ENCODE measurements around the gene RAB3D. TPM values are rescaled to one million over a fixed set of nuclear protein-coding genes. Genes with fewer than 3 reads are reported as not detected.
A peak's percentile ranks its signal among the peaks of the same experiment; 100 is the strongest.

RAB3D gene
- total RNA-seq, 1 experiment from 2014 or later = 0.74 TPM

DNA sequence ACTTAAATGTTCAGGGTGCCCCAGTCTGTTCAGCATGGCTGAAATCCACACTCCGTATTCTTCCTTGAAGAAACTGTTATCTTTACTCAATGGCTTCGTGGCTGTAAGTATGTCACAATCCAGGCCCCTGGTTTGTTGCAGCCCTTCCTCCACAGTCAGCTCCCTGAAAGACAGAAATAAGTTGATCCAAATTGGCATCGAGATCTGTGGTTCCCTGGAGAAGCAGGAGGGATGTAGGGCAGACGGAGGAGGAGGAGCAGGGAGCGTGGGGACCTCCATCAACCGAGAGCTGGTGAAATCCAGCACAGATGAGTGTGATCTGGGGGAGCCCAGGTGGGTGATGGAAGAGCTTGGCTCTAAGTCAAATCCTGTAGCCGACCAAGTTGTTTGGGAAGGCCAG, 43.2 kb downstream of the RAB3D start:
- no peak for DNase-seq (ENCODE audit: low read depth)

DNA sequence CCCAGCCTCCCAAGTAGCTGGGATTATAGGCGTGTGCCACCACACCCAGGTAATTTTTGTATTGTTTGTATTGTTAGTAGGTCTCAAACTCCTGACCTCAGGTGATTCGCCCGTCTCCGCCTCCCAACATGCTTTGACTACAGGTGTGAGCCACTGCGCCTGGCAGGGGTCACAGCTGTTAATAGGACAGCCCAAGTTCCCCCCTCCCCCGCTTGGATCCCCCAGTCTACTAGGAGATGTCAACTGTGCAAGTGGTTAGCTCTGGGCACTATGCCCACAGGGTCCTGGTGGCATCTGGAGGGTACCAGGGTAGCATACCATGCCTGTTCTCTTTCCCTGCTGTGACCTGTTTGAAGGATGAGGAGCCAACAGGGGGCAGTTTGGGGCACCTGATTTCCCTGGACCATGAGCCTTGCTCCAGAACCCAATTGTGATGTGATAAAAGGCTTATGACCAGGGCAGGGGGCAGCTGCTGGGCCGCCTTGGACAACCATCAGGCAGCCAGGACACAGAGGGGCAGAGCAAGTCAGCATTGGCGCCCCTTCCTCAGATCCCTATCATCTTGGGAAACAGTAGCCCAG, 43.7 kb downstream of the RAB3D start, which contains the start of gene TSPAN16:
Gene TSPAN16, plus strand, starts transcription at position 496 of the 581 bp plus-strand sequence. CDS start 138 bp downstream, outside the sequence.
- no peak for DNase-seq (ENCODE audit: low read depth)

DNA sequence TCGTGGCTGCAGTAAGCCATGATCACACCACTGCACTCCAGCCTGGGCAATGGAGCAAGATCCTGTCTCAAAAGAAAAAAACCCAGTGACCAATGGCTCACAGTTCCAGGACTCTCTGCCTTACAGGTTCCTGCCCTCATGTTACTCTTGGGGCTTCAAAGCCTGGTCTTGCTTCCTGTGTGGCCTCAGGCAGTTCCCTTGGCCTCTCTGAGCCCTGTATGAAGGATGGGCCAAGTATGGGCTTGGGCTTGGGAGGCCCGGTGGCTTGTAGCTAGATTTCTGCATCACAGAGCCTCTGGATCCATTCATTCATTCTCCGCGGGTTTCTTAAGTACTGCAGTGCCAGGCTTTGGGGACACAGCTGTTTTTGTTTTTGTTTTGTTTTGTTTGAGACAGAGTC, 44.3 kb downstream of the RAB3D start:
- DNase-seq (ENCODE audit: low read depth) = no peak

DNA sequence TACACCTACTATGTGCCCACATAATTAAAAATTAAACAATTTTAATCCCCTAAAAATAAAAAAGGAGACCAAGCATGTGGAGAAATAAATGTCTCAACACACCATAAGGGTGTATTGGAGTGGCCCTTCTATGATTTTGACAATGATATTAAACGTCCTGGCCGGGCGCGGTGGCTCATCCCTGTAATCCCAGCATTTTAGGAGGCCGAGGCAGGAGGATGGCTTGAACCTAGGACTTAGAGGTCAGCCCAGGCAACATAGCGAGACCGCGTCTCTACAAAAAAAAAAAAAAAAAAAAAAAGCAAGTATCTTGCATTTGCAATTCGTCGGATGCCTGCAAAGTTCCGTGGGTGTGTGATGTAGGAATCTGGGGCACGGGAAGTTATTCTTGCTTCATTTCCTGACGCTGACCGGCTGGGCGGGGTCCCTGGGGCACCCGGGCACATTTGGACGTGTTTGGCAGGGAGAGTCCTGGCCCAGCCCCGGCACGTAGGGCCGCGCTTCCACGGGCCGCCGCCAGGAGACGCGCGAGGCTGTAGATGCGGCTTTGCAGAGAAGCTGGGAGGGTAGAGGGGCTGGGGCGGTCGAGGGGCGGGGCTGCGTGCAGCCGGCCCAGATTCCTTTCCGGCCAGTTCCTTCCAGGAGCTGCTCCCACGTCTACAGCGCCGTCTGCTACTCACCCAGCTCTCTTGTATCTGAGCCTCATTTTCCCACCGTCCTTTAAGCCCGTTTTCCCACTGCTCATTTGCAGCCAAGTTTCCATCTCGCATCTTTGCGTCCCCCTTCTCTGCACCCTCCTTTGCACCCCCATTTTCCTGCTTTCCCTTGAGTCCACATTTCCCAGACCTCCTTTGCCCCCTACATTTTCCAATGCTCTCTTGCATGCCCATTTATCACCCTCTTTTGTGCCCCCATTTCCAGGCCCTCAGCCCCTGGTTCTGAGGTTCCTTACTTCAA, 45.7 kb downstream of the RAB3D start:
- DNase-seq (ENCODE audit: low read depth) = peak; percentile 92

DNA sequence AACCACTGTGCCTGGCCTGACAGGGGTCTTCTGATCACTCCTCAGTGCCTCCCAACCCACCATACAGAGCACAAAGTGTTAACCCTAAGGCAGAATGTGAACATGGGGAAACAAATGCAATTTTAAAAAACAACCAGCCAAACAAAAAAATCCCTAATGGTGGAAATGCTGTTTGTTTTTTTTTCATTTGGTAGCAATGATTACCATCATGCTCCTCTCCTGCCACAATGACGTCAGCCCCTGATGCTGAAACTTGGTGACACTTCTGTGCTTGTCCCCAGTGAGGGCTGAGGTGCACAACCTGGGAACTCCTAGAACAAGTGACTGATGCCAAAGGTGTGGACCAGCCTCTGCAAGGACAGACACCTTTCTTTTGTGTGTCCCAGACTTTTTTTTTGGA, 47.5 kb downstream of the RAB3D start:
- DNase-seq (ENCODE audit: low read depth) = no peak

DNA sequence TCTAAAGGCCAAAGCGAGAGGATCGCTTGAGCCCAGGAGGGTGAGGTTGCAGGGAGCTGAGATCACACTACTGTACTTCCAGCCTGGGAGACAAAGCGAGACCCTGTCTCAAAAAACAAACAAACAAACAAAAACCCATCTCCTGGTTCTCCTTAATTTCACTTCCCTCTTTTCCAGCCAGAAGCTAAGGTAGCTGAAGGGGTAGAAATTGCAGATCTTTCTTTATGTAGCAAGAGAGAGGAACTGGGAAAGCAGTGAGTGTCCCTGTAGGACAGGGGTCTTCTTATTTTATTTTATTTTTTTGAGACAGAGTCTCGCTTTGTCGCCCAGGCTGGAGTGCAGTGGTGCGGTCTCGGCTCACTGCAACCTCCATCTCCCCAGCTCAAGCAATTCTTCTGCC, 48.0 kb downstream of the RAB3D start:
- no peak for DNase-seq (ENCODE audit: low read depth)

DNA sequence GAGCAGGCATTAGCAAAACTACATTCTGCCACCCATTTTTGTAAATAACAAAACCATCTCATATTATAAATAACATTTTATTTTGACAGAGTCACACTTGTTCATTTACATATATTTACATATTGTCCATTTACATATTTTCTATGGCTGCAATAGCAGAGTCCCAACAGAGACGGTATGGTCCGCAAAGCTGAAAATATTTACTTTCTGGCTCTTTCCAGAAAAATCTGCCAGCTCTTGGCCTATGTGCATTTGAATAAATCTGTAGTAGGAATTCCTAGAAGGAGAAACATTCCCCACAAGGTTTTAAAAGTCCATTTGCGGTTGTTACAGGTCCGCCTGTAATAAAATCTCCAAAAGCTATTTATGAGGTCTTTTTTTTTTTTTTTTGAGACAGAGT, 49.2 kb downstream of the RAB3D start:
- no peak for DNase-seq (ENCODE audit: low read depth)

DNA sequence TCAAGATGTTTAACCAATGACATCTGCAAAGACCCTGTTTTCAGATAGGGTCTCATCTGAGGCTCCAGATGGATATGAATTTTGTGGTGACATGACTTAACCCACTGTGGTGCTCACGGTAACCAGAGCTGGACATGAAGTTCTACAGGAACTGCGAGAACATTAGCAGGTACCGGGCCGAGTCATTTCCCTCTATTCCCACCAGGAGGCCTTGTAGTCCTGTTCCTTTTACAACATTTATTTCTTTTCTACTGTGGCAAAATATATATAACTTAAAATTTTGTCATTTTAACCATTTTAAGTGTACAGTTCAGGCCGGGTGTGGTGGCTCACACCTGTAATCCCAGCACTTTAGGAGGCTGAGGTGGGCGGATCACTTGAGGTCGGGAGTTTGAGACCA, 51.1 kb downstream of the RAB3D start:
- DNase-seq (ENCODE audit: low read depth) = peak; percentile 29

DNA sequence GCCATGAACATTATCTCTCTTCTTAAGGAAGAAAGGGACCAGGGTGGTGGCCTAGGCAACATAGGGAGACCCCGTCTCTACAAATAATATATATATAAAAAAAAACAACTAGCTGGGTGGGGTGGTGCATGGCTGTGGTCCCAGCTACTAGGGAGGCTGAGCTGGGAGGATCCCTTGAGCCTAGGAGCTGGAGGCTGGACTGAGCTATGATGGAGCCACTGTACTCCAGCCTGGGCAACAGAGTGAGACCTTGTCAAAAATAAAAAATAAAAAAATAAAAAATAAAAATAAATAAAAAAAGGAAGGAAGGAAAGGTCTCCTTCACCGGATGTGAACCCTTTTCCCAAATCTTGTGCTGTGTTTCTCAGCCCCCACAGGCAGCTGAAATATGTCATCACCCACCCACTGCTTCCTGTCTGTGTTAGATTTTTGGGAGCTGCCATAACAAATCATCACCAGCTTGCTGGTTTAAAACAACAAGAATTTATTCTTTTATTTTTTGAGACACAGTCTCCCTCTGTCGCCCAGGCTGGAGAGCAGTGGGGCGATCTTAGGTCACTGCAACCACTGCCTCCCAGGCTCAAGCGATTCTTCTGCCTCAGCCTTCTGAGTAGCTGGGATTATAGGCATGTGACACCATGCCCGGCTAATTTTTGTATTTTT, 53.0 kb downstream of the RAB3D start:
- DNase-seq (ENCODE audit: low read depth) = no peak

DNA sequence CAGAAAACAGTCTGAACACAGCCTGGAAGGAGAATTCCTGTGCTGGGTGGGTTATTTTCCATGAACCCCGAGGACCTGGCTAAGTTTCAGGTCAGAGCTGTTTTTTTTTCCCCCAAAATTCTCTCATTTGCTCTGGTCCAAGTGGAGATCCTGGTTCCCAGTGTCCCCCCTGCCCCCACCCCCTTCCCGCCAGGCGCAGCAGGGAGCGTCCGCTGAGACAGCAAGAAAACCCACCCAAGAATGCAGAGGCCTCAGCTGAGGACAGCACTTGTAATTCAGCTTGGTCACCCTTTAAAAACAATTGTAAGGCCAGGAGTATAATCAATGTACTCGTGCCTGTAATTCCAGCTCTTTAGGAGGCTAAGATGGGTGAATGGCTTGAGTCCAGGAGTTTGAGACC, 54.9 kb downstream of the RAB3D start:
- no peak for DNase-seq (ENCODE audit: low read depth)

DNA sequence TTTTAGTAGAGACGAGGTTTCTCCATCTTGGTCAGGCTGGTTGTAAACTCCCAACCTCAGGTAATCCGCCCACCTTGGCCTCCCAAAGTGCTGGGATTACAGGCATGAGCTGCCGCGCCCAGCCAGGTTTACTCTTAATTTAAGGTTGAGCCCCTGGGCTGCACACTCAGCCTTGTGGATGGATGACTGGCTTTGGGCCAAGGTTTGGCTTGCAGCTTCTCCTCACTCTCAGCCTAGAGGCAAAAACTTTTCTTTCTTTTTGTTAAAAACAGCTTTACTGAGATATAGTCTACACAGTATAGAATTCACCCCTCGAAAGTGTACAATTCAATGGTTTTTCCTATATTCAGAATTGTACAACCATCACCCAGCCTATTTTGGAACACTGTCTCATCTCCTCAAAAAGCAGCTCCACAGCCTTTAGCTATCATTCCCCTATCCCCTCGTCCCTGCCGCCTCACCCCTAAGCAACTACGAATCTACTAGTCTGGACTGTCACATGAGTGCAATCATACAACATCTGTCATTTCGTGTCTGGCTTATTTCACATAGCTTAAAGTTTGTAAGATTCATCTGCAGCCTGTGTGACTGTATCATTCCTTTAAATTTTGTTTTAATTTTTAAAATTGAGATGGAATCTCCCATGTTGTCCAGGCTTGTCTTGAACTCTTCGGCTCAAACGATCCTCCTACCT, 58.0 kb downstream of the RAB3D start:
- DNase-seq (ENCODE audit: low read depth) = peak; percentile 36

DNA sequence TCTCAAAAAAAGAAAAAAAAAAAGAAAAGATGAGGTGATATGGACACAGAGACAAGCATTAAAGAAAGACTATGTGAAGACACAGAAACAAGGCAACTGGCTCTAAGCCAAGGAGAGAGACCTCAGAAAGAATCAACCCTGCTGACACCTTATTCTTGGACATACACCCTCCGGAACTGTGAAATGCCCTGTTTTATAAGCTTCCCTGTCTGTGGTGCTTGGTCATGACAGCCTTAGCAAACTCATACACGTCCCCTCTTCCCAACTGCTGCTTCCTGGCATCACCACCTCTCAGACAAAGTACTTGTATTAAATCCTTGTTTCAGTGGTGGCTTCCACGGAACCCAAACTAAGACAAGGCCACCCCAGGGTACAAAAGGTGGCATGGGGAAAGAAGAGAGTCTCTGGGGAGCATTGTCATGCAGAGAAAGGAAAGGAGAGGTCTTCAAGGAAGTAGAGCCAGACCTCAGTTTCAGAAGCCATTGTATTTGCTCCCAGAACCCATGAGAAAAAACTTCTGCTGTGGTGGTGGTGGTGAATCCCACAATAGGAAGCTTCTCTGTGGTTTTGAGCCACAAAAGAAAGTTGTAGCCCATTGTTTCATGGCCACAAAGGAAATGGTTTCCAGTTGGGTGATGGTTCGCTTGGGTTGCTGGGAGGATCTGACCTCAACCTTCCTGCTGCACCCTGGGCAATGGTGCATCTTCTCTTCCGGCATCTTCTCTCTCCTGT, 59.8 kb downstream of the RAB3D start:
- peak; percentile 41 for DNase-seq (ENCODE audit: low read depth)

DNA sequence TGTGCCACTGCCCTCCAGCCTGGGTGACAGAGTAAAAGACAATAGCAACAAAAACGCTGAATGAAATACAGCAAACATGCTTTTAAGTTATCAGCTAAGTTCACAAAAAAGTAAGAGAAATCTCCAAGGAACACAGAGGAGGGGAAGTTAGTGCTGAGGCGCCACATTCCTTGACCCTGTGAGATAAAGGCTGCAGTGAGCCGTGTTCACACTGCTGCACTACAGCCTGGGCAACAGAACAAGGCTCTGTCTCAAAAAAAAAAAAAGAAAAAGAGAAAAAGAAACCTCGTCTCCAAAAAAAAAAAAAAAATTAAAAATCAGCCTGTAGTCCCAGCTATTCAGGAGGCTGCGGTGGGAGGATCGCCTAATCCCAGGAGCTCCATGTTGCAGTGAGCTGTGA, 60.8 kb downstream of the RAB3D start:
- no peak for DNase-seq (ENCODE audit: low read depth)

DNA sequence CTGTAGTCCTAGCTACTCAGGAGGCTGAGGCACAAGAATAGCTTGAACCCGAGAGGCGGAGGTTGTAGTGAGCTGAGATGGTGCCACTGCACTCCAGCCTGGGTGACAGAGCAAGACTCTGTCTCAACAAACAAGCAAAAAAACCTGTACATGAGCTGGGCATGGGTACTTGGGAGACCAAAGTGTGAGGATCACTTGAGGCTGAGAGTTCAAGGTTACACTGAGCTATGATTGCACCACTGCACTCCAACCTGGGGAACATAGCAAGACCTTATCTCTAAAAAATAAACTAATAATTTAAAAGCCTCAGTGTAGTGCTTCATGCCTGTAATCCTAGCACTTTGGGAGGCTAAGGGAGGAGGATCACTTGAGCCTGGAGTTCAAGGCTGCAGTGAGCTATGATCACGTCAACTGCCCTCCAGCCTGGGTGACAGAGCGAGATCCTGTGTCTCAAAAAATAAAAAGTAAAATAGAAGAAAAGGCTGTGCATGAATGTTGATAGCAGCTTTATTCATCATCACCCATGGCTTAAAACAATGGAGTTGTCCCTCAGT, 64.8 kb downstream of the RAB3D start:
- DNase-seq (ENCODE audit: low read depth) = no peak

DNA sequence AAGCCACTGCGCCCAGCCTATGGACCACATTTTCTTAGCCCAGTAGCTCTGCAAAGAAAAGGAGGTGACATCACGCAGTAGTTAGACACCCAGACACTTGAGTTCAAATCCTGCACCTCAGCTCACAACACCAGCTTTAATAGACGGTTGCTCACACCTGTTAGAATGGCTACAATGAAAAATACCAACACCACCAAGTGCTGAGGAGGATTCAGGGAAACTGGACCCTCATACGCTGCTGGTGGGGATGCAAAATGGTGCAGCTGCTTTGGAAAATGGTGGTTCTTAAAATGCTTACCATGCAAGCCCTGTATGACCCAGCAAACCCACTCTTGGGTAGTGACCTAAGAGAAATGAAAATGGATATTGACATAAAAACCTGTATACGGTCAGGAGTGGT, 65.5 kb downstream of the RAB3D start:
- DNase-seq (ENCODE audit: low read depth) = no peak

DNA sequence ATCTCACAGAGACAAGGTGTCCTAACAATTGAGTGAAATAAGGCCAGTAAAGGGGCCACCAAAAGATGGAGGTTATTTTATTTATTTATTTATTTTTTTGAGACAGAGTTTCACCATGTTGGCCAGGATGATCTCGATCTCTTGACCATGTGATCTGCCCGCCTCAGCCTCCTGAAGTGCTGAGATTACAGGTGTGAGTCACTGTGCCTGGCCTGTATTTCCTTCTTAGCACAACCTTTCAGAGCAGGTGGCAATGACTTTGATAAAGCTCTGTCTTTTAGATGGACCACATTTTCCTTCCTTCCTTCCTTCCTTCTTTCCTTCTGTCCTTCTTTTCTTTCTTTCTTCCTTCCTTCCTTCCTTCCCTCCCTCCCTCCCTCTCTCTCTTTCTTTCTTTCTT, 66.2 kb downstream of the RAB3D start:
- no peak for DNase-seq (ENCODE audit: low read depth)

Other genes starting within 250 kb of the RAB3D start
- gene SPC24, start 183.9 kb downstream of the RAB3D start, total RNA-seq (2014; rRNA removed; shearing (Covaris generic)) = 55.4 and 64.4 TPM in 2 replicates
- 131 and 183 TPM in 2 replicates for gene KANK2, start 142.1 kb downstream of the RAB3D start, total RNA-seq (2014; rRNA removed; shearing (Covaris generic))
- gene ANGPTL8, start 100.0 kb downstream of the RAB3D start, total RNA-seq (2014; rRNA removed; shearing (Covaris generic)) = not detected in 2 replicates
- gene DOCK6, start 77.1 kb downstream of the RAB3D start, total RNA-seq (2014; rRNA removed; shearing (Covaris generic)) = 1.8 and 13.0 TPM in 2 replicates
- gene TSPAN16, start 43.5 kb downstream of the RAB3D start, total RNA-seq (2014; rRNA removed; shearing (Covaris generic)) = not detected in 2 replicates
- 206 and 246 TPM in 2 replicates for gene TMEM205, start 6.6 kb upstream of the RAB3D start, total RNA-seq (2014; rRNA removed; shearing (Covaris generic))
- 4.7 and 7.9 TPM in 2 replicates for gene CCDC159, start 6.9 kb upstream of the RAB3D start, total RNA-seq (2014; rRNA removed; shearing (Covaris generic))
- 27.9 and 31.6 TPM in 2 replicates for gene PLPPR2, start 15.8 kb upstream of the RAB3D start, total RNA-seq (2014; rRNA removed; shearing (Covaris generic))
- gene SWSAP1, start 35.0 kb upstream of the RAB3D start, total RNA-seq (2014; rRNA removed; shearing (Covaris generic)) = 2.4 and 2.7 TPM in 2 replicates
- gene EPOR, start 44.7 kb upstream of the RAB3D start, total RNA-seq (2014; rRNA removed; shearing (Covaris generic)) = 10.5 and 10.7 TPM in 2 replicates
- gene RGL3, start 79.7 kb upstream of the RAB3D start, total RNA-seq (2014; rRNA removed; shearing (Covaris generic)) = 2.5 and 3.7 TPM in 2 replicates
- 0.32 and 0.54 TPM in 2 replicates for gene ODAD3, start 95.5 kb upstream of the RAB3D start, total RNA-seq (2014; rRNA removed; shearing (Covaris generic))
- gene PRKCSH, start 96.0 kb upstream of the RAB3D start, total RNA-seq (2014; rRNA removed; shearing (Covaris generic)) = 65.9 and 132 TPM in 2 replicates
- not detected in 2 replicates for gene ELAVL3, start 141.4 kb upstream of the RAB3D start, total RNA-seq (2014; rRNA removed; shearing (Covaris generic))
- 5.2 and 21.1 TPM in 2 replicates for gene ZNF653, start 166.2 kb upstream of the RAB3D start, total RNA-seq (2014; rRNA removed; shearing (Covaris generic))
- gene ECSIT, start 189.5 kb upstream of the RAB3D start, total RNA-seq (2014; rRNA removed; shearing (Covaris generic)) = 29.5 and 43.3 TPM in 2 replicates
- gene CNN1, start 199.2 kb upstream of the RAB3D start, total RNA-seq (2014; rRNA removed; shearing (Covaris generic)) = 30.5 and 31.4 TPM in 2 replicates
- 84.6 and 136 TPM in 2 replicates for gene ELOF1, start 219.6 kb upstream of the RAB3D start, total RNA-seq (2014; rRNA removed; shearing (Covaris generic))
- gene ACP5, start 238.0 kb upstream of the RAB3D start, total RNA-seq (2014; rRNA removed; shearing (Covaris generic)) = 0.39 and 0.76 TPM in 2 replicates